HEK293 (cell line): ENCODE results near the gene SETD2.

ENCODE experiments used
- HOXC10 ChIP-seq: sonication (generic); formaldehyde crosslinking; IDR thresholded peaks from 2 replicates; pipeline ENCODE4 v1.8.1; 2023; ENCODE audit warnings: mild to moderate bottlenecking, missing genetic modification reagents
- KLF10 ChIP-seq: fragments of 450-650 bp; IDR thresholded peaks from 2 replicates; pipeline ENCODE4 v1.5.1; 2018; ENCODE audit warnings: missing biosample characterization, mild to moderate bottlenecking, missing genetic modification characterization
- KLF9 ChIP-seq: fragments of 450-650 bp; formaldehyde crosslinking; IDR thresholded peaks from 2 replicates; pipeline ENCODE4 v1.5.1; 2016; ENCODE audit warnings: missing biosample characterization, missing genetic modification characterization, low read depth
- REST ChIP-seq: fragments of 450-650 bp; formaldehyde crosslinking; IDR thresholded peaks from 2 replicates; pipeline ENCODE4 v1.5.1; 2016; ENCODE audit warnings: missing biosample characterization, missing genetic modification characterization
- SCRT1 ChIP-seq: fragments of 450-650 bp; formaldehyde crosslinking; IDR thresholded peaks from 2 replicates; pipeline ENCODE4 v1.5.1; 2016; ENCODE audit warnings: missing biosample characterization, missing genetic modification characterization, borderline replicate concordance
- SCRT2 ChIP-seq: fragments of 450-650 bp; formaldehyde crosslinking; IDR thresholded peaks from 2 replicates; pipeline ENCODE4 v1.5.1; 2016; ENCODE audit warnings: missing biosample characterization, missing genetic modification characterization
- SP2 ChIP-seq: fragments of 450-650 bp; formaldehyde crosslinking; IDR thresholded peaks from 2 replicates; pipeline ENCODE4 v1.5.1; 2016; ENCODE audit warnings: missing biosample characterization, missing genetic modification characterization
- SP3 ChIP-seq: fragments of 450-650 bp; formaldehyde crosslinking; IDR thresholded peaks from 2 replicates; pipeline ENCODE4 v1.5.1; 2016; ENCODE audit warnings: missing biosample characterization, missing genetic modification characterization
- ZBTB49 ChIP-seq: fragments of 450-650 bp; formaldehyde crosslinking; IDR thresholded peaks from 2 replicates; pipeline ENCODE4 v1.5.1; 2016; ENCODE audit warnings: missing biosample characterization, missing genetic modification characterization, low read depth
- ZBTB6 ChIP-seq: fragments of 450-650 bp; formaldehyde crosslinking; IDR thresholded peaks from 2 replicates; pipeline ENCODE4 v1.5.1; 2017; ENCODE audit warnings: missing biosample characterization, missing genetic modification characterization
- ZIC2 ChIP-seq: fragments of 450-650 bp; formaldehyde crosslinking; IDR thresholded peaks from 2 replicates; pipeline ENCODE4 v1.5.1; 2016; ENCODE audit warnings: missing biosample characterization, missing genetic modification characterization
- ZNF148 ChIP-seq: fragments of 450-650 bp; formaldehyde crosslinking; IDR thresholded peaks from 2 replicates; pipeline ENCODE4 v1.5.0; 2017; ENCODE audit warnings: missing biosample characterization, missing genetic modification characterization, borderline replicate concordance
- ZNF24 ChIP-seq: fragments of 450-650 bp; formaldehyde crosslinking; IDR thresholded peaks from 2 replicates; pipeline ENCODE4 v1.5.1; 2016; ENCODE audit warnings: missing biosample characterization, missing genetic modification characterization
- ZNF341 ChIP-seq: fragments of 450-650 bp; formaldehyde crosslinking; IDR thresholded peaks from 2 replicates; pipeline ENCODE4; 2016; ENCODE audit warnings: low read depth, missing biosample characterization, missing genetic modification characterization
- ZNF433 ChIP-seq: fragments of 450-650 bp; formaldehyde crosslinking; IDR thresholded peaks from 2 replicates; pipeline ENCODE4 v1.5.1; 2016; ENCODE audit warnings: missing biosample characterization, missing genetic modification characterization, low read depth
- ZNF623 ChIP-seq: fragments of 450-650 bp; formaldehyde crosslinking; IDR thresholded peaks from 2 replicates; pipeline ENCODE4 v1.5.1; 2016; ENCODE audit warnings: missing biosample characterization, missing genetic modification characterization
- ZNF624 ChIP-seq: fragments of 450-650 bp; formaldehyde crosslinking; IDR thresholded peaks from 2 replicates; pipeline ENCODE4 v1.5.1; 2017; ENCODE audit warnings: missing biosample characterization, missing genetic modification characterization
- ZNF660 ChIP-seq: fragments of 450-650 bp; IDR thresholded peaks from 2 replicates; pipeline ENCODE4 v1.5.1; 2018; ENCODE audit warnings: missing biosample characterization, mild to moderate bottlenecking, missing genetic modification characterization
- ZNF677 ChIP-seq: fragments of 450-650 bp; IDR thresholded peaks from 2 replicates; pipeline ENCODE4 v1.5.0; 2018; ENCODE audit warnings: missing biosample characterization, mild to moderate bottlenecking, missing genetic modification characterization, moderate library complexity
- ZNF692 ChIP-seq: fragments of 450-650 bp; formaldehyde crosslinking; IDR thresholded peaks from 2 replicates; pipeline ENCODE4 v1.5.1; 2016; ENCODE audit warnings: missing biosample characterization, missing genetic modification characterization
- ZNF76 ChIP-seq: fragments of 450-650 bp; formaldehyde crosslinking; IDR thresholded peaks from 2 replicates; pipeline ENCODE4; 2016; ENCODE audit warnings: low read depth, missing biosample characterization, missing genetic modification characterization, borderline replicate concordance
- ZNF777 ChIP-seq: fragments of 450-650 bp; formaldehyde crosslinking; IDR thresholded peaks from 2 replicates; pipeline ENCODE4 v1.5.1; 2017; ENCODE audit warnings: missing biosample characterization, missing genetic modification characterization, borderline replicate concordance
- ZNF792 ChIP-seq: fragments of 450-650 bp; formaldehyde crosslinking; IDR thresholded peaks from 2 replicates; pipeline ENCODE4 v1.5.1; 2016; ENCODE audit warnings: missing biosample characterization, missing genetic modification characterization
- ZNF843 ChIP-seq: fragments of 450-650 bp; formaldehyde crosslinking; IDR thresholded peaks from 2 replicates; pipeline ENCODE4 v1.5.1; 2016; ENCODE audit warnings: missing biosample characterization, missing genetic modification characterization

SETD2 gene

GRCh38 chr3:46978985-46979944, 184.6 kb downstream of the SETD2 start, which contains the start of gene NBEAL2 (continued):
- TF ChIP-seq ZBTB49 (tag by site-specific recombination): no peak
- TF ChIP-seq HOXC10 (CRISPR knock-in tag): no peak
- TF ChIP-seq SP3 (tag by site-specific recombination): peak; percentile 90
- TF ChIP-seq SP2 (tag by site-specific recombination): peak; percentile 93
- peak; percentile 46; the same call in 1 of the 2 replicates for TF ChIP-seq KLF10 (tag by site-specific recombination)
- peak; percentile 97 for TF ChIP-seq SCRT2 (tag by site-specific recombination)
- 0 out of 2 replicates have a peak, but pooled peaks have one; percentile 24 for TF ChIP-seq ZNF660 (tag by site-specific recombination)
- no peak for TF ChIP-seq ZNF76 (tag by site-specific recombination)
- TF ChIP-seq ZBTB6 (tag by site-specific recombination): no peak
- no peak for TF ChIP-seq REST
- no peak for TF ChIP-seq ZNF624 (tag by site-specific recombination)
- peak; percentile 40; the same call in 1 of the 2 replicates for TF ChIP-seq ZIC2 (tag by site-specific recombination)
- TF ChIP-seq ZNF148 (tag by site-specific recombination): no peak
- TF ChIP-seq ZNF677 (tag by site-specific recombination): no peak
- TF ChIP-seq ZNF843 (tag by site-specific recombination): 0 out of 2 replicates have a peak, but pooled peaks have one; percentile 27
- TF ChIP-seq ZNF692 (tag by site-specific recombination): peak; percentile 46; the same call in 1 of the 2 replicates
- TF ChIP-seq ZNF24 (tag by site-specific recombination): 0 out of 2 replicates have a peak, but pooled peaks have one; percentile 29
- peak; percentile 86 for TF ChIP-seq ZNF341 (tag by site-specific recombination)
- 0 out of 2 replicates have a peak, but pooled peaks have one; percentile 54 for TF ChIP-seq ZNF792 (tag by site-specific recombination)
- no peak for TF ChIP-seq ZNF433 (tag by site-specific recombination)
- peak; percentile 50; the same call in 1 of the 2 replicates for TF ChIP-seq ZNF777 (tag by site-specific recombination)
- peak; percentile 87 for TF ChIP-seq SCRT1 (tag by site-specific recombination)
- TF ChIP-seq ZNF623 (tag by site-specific recombination): no peak
- no peak; the same call in 1 of the 2 replicates for TF ChIP-seq KLF9
